H1 (cell line): ENCODE measurements around the gene AGBL1. TPM values are rescaled to one million over a fixed set of nuclear protein-coding genes. Genes with fewer than 3 reads are reported as not detected.

Experiments used
- CTCF ChIA-PET: fragments of 300-600 bp; sonication (Branson Sonifier 250); formaldehyde crosslinking; loops from one replicate; lab custom pipeline; 2021; ENCODE audit not compliant: partially characterized antibody; lab: Charles Lee
- POLR2A ChIA-PET: fragments of 300-600 bp; sonication (Branson Sonifier 250); formaldehyde crosslinking; loops from one replicate; lab custom pipeline; 2021; ENCODE audit warnings: inconsistent platforms; ENCODE audit not compliant: partially characterized antibody; lab: Charles Lee
- DNase-seq, 2 experiments: peaks; one replicate each; pipeline versions ENCODE4 v3.0.0 to v3.0.0-alpha.2; 2010 to 2022; ENCODE audit warnings: low spot score in 2 of 2, low read depth in 1 of 2, mixed read lengths in 1 of 2
- FAIRE-seq: peaks from 2 replicates; lab custom pipeline; 2011; peaks lifted over from hg19 to GRCh38; lab: Jason Lieb, UNC
- H2AFZ ChIP-seq: 2 replicates; pipeline ENCODE4 v1.8.1; 2012; ENCODE audit warnings: low read length, inconsistent platforms
- H2AK5ac ChIP-seq: 2 replicates; pipeline ENCODE4 v1.6.1; 2013; ENCODE audit warnings: low read depth, low read length
- H2BK120ac ChIP-seq: replicated peaks from 2 replicates; pipeline ENCODE3; 2013; ENCODE audit warnings: low read depth, low read length, inconsistent platforms
- H2BK12ac ChIP-seq: 2 replicates; pipeline ENCODE4 v1.6.1; 2013; ENCODE audit warnings: low read depth, low read length
- H2BK15ac ChIP-seq: 2 replicates; pipeline ENCODE4 v1.6.1; 2013; ENCODE audit warnings: low read length
- H2BK20ac ChIP-seq: 2 replicates; pipeline ENCODE4 v1.6.1; 2013; ENCODE audit warnings: low read length
- H2BK5ac ChIP-seq: 2 replicates; pipeline ENCODE4 v1.6.1; 2013; ENCODE audit warnings: low read depth, low read length
- H3K14ac ChIP-seq: 2 replicates; pipeline ENCODE4 v1.6.1; 2013; ENCODE audit warnings: inconsistent platforms; ENCODE audit not compliant: insufficient read length
- H3K18ac ChIP-seq: 2 replicates; pipeline ENCODE4 v1.6.1; 2013; ENCODE audit warnings: low read length; ENCODE audit errors: extremely low read depth
- H3K23ac ChIP-seq: 2 replicates; pipeline ENCODE4 v1.6.1; 2013; ENCODE audit warnings: inconsistent platforms; ENCODE audit not compliant: insufficient read length
- H3K23me2 ChIP-seq: 2 replicates; pipeline ENCODE4 v1.6.1; 2013; ENCODE audit warnings: low read depth, low read length
- H3K27ac ChIP-seq: 2 replicates; pipeline ENCODE4 v1.6.1; 2011; ENCODE audit warnings: low read depth, low read length, inconsistent platforms
- H3K27me3 ChIP-seq, 4 experiments: replicated peaks in 1 of 4; 1 replicate in 1 of 4; 2 replicates in 3 of 4; pipeline versions ENCODE4 v1.6.1 to v1.8.1; 2011 to 2013; ENCODE audit warnings: low read length in 3 of 4, mild to moderate bottlenecking in 3 of 4, inconsistent platforms in 2 of 4, mixed read lengths in 2 of 4, moderate library complexity in 1 of 4; ENCODE audit not compliant: control insufficient read depth in 3 of 4, insufficient read depth in 3 of 4; ENCODE audit errors: extremely low read depth in 1 of 4
- H3K36me3 ChIP-seq, 4 experiments: 2 replicates each; pipeline versions ENCODE4 v1.6.1 to v1.8.1; 2011 to 2013; ENCODE audit warnings: mild to moderate bottlenecking in 4 of 4, low read length in 3 of 4, moderate library complexity in 2 of 4, control low read depth in 1 of 4, inconsistent platforms in 1 of 4; ENCODE audit not compliant: insufficient read depth in 4 of 4, control insufficient read depth in 2 of 4
- H3K4ac ChIP-seq: replicated peaks from 2 replicates; pipeline ENCODE3; 2013; ENCODE audit warnings: low read length, low read depth, mixed read lengths, inconsistent platforms; ENCODE audit not compliant: insufficient read length
- H3K4me1 ChIP-seq, 4 experiments: replicated peaks in 1 of 4; 1 replicate in 1 of 4; 2 replicates in 3 of 4; pipeline versions ENCODE4 v1.6.1 to v1.8.1; 2011 to 2013; ENCODE audit warnings: low read length in 3 of 4, inconsistent platforms in 2 of 4, mixed read lengths in 1 of 4; ENCODE audit not compliant: insufficient read depth in 4 of 4, control insufficient read depth in 3 of 4
- H3K4me2 ChIP-seq, 2 experiments: 2 replicates each; pipeline versions ENCODE4 v1.6.1 to v1.8.1; 2011 to 2013; ENCODE audit warnings: low read depth in 2 of 2, low read length in 2 of 2, control low read depth in 1 of 2, inconsistent platforms in 1 of 2, mild to moderate bottlenecking in 1 of 2; ENCODE audit not compliant: insufficient read depth in 1 of 2
- H3K4me3 ChIP-seq, 4 experiments: fragments of 200-600, 300-600 bp in 1 of 4; sonication (generic), shearing (Covaris generic), sonication (Bioruptor Twin) in 1 of 4; 2 replicates each; pipeline versions ENCODE4 v1.5.1 to v1.8.1; 2011 to 2016; ENCODE audit warnings: low read length in 4 of 4, low read depth in 3 of 4, control low read depth in 2 of 4, inconsistent platforms in 2 of 4, mild to moderate bottlenecking in 2 of 4, mixed read lengths in 1 of 4, moderate library complexity in 1 of 4; ENCODE audit not compliant: insufficient read depth in 2 of 4; ENCODE audit errors: extremely low read depth in 1 of 4
- H3K56ac ChIP-seq: replicated peaks from 2 replicates; pipeline ENCODE3; 2013; ENCODE audit warnings: low read depth, mild to moderate bottlenecking, mixed read lengths, low read length, inconsistent platforms; ENCODE audit not compliant: insufficient read length
- H3K79me1 ChIP-seq: 2 replicates; pipeline ENCODE4 v1.6.1; 2013; ENCODE audit warnings: low read depth, low read length, control low read depth
- H3K79me2 ChIP-seq, 2 experiments: 2 replicates each; pipeline versions ENCODE4 v1.6.1 to v1.8.1; 2012 to 2013; ENCODE audit warnings: low read length in 2 of 2, mild to moderate bottlenecking in 2 of 2, inconsistent platforms in 1 of 2; ENCODE audit not compliant: insufficient read depth in 2 of 2, control insufficient read depth in 1 of 2
- H3K9ac ChIP-seq, 4 experiments: replicated peaks in 1 of 4; 1 replicate in 1 of 4; 2 replicates in 3 of 4; pipeline versions ENCODE4 v1.6.1 to v1.8.1; 2011 to 2013; ENCODE audit warnings: low read depth in 3 of 4, low read length in 3 of 4, control low read depth in 2 of 4, mild to moderate bottlenecking in 2 of 4, moderate library complexity in 2 of 4, inconsistent platforms in 1 of 4; ENCODE audit errors: extremely low read depth in 1 of 4
- H3K9me3 ChIP-seq, 2 experiments: 2 replicates each; pipeline versions ENCODE4 v1.6.1 to v1.8.1; 2012 to 2013; ENCODE audit warnings: mild to moderate bottlenecking in 2 of 2, moderate library complexity in 2 of 2, control low read depth in 1 of 2, inconsistent platforms in 1 of 2, low read depth in 1 of 2, low read length in 1 of 2, mixed read lengths in 1 of 2; ENCODE audit not compliant: insufficient read depth in 2 of 2
- H4K20me1 ChIP-seq, 2 experiments: replicated peaks in 1 of 2; 2 replicates each; pipeline versions ENCODE3 to v1.8.1; 2011 to 2013; ENCODE audit warnings: inconsistent platforms in 2 of 2, low read length in 2 of 2, mild to moderate bottlenecking in 1 of 2; ENCODE audit not compliant: insufficient read depth in 2 of 2, control insufficient read depth in 1 of 2
- H4K5ac ChIP-seq: 2 replicates; pipeline ENCODE4 v1.6.1; 2013; ENCODE audit warnings: low read length, low read depth, mixed read lengths, inconsistent platforms; ENCODE audit not compliant: insufficient read length
- H4K8ac ChIP-seq: 2 replicates; pipeline ENCODE4 v1.8.0; 2013; ENCODE audit warnings: mild to moderate bottlenecking, moderate library complexity, low read length, inconsistent platforms; ENCODE audit not compliant: insufficient read depth; ENCODE audit errors: extremely low read depth
- H4K91ac ChIP-seq: replicated peaks from 2 replicates; pipeline ENCODE3; 2013; ENCODE audit warnings: low read length, mixed read lengths, inconsistent platforms; ENCODE audit not compliant: insufficient read length
- BRCA1 ChIP-seq: IDR thresholded peaks from 2 replicates; pipeline ENCODE4 v1.6.1; 2012; ENCODE audit warnings: low read depth, low read length, improper control_type of control experiment
- CREB1 ChIP-seq: IDR thresholded peaks from 2 replicates; pipeline ENCODE4 v1.6.1; 2012; ENCODE audit warnings: inconsistent platforms
- EZH2 ChIP-seq: fragments of 200-600 bp; sonication (generic); IDR thresholded peaks from 2 replicates; pipeline ENCODE4 v1.7.1; 2012; ENCODE audit warnings: low read depth, mild to moderate bottlenecking, moderate library complexity, low read length, inconsistent platforms; ENCODE audit not compliant: severe bottlenecking
- HDAC2 ChIP-seq, 2 experiments: fragments of 300-600 bp in 1 of 2; sonication (generic) in 1 of 2; IDR thresholded peaks; 2 replicates each; pipeline ENCODE4 v1.6.1; 2011 to 2012; ENCODE audit warnings: low read depth in 2 of 2, low read length in 2 of 2, mild to moderate bottlenecking in 2 of 2, moderate library complexity in 2 of 2, borderline replicate concordance in 1 of 2, inconsistent platforms in 1 of 2
- KDM4A ChIP-seq: IDR thresholded peaks from one replicate; pipeline ENCODE4 v1.7.1; 2012; ENCODE audit warnings: low read depth, mild to moderate bottlenecking, moderate library complexity, low read length, inconsistent platforms; ENCODE audit not compliant: severe bottlenecking
- RNF2 ChIP-seq: fragments of 200-900, 300-1000 bp; sonication (generic); IDR thresholded peaks from 2 replicates; pipeline ENCODE4 v1.7.1; 2016; ENCODE audit warnings: borderline replicate concordance, low read depth, mild to moderate bottlenecking, antibody characterized with exemption, low read length; ENCODE audit not compliant: poor library complexity, severe bottlenecking; ENCODE audit errors: missing control alignments
- RXRA ChIP-seq: IDR thresholded peaks from 2 replicates; pipeline ENCODE4 v1.6.1; 2011; ENCODE audit warnings: low read depth, mild to moderate bottlenecking, low read length, moderate library complexity; ENCODE audit not compliant: insufficient read depth
- TEAD4 ChIP-seq: IDR thresholded peaks from 2 replicates; pipeline ENCODE4 v1.6.1; 2012; ENCODE audit warnings: low read depth, low read length, inconsistent platforms, mixed read lengths
- WGBS, 2 experiments: shearing (Covaris generic) in 1 of 2; methylation state at CpG; one replicate each; pipeline versions ENCODE4 v1.1.6 to v1.1.7; 2013 to 2015; ENCODE audit warnings: low lambda C conversion rate in 2 of 2, mixed read lengths in 2 of 2, inconsistent platforms in 1 of 2, low coverage in 1 of 2, missing lambda C conversion rate in 1 of 2; ENCODE audit not compliant: insufficient replicate concordance in 2 of 2, insufficient coverage in 1 of 2, insufficient read length in 1 of 2; ENCODE audit errors: extremely low coverage in 1 of 2, missing lambda C conversion rate in 1 of 2; 5-methylcytosine and 5-hydroxymethylcytosine counted together
- polyA plus RNA-seq, 7 experiments: library from polyadenylated mRNA; depleted of rRNA in 3 of 7; stranded (reverse) in 5 of 7; unstranded in 2 of 7; fragments of >200 nt in 5 of 7; fragments of 200-250 nt in 2 of 7; gene quantifications; 1 replicate in 5 of 7; 2 replicates in 1 of 7; 4 replicates in 1 of 7; pipeline versions ENCODE4 v1.2.1 to v1.2.3, GENCODE V29; 2011 to 2013; ENCODE audit warnings: missing spikeins in 2 of 7, mixed read lengths in 2 of 7
- total RNA-seq: library from RNA; stranded (reverse); fragmentation: NEBNext Ultra II Directional; extraction: Animal tissue kit (Norgen Biotek cat#: 25700); gene quantifications from 2 replicates; pipeline ENCODE4 v1.2.1, GENCODE V29; 2021
- TF ChIP-seq, protein P1 (sequence below): IDR thresholded peaks from 2 replicates; pipeline ENCODE4 v1.6.1; 2011; ENCODE audit warnings: low read depth, mild to moderate bottlenecking, low read length; ENCODE audit not compliant: insufficient read depth

Gene AGBL1
- total and polyA plus RNA-seq, 2 of the 8 experiments (the other 6 are each of a cell fraction or from before 2014, with no cell fraction given): not detected

DNA sequence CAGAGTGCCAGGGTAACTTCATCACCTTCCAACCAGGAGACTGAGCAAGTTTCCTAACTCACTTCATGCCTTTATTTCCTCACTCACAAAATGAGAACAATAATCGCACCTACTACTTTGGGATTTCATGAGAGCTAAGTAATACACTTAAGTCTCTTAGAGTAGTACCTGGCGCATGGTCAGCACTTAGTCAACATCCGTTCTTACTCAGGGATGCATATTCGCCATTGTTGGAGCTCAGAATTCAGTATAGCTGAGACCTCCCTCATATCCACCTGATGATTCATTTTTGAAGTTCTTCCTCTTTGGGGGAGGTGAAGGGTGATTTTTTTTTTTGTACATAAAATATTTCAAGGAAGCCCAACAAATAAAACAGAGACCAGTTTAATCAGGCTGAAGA, 188.2 kb downstream of the AGBL1 start:
- Histone ChIP-seq H4K91ac (no peak overlapping the region), H4K20me1 (no peaks in the 10 kb centered on the region), H3K23ac (no peak overlapping the region), H2BK5ac (no peak overlapping the region), H3K56ac (no peak overlapping the region), H3K36me3 (no peaks in the 10 kb centered on the region), H3K23me2 (no peaks in the 10 kb centered on the region), H3K14ac (no peak overlapping the region), H3K27me3 (no peaks in the 10 kb centered on the region), H3K9ac (no peak overlapping the region), H2BK20ac (no peak overlapping the region), H2BK12ac (no peak overlapping the region), H2AFZ (no peak overlapping the region), H2BK120ac (no peak overlapping the region), H2BK15ac (no peak overlapping the region), H3K18ac (no peak overlapping the region), H3K4me2 (no peak overlapping the region), H3K27ac (no peak overlapping the region), H2AK5ac (no peak overlapping the region), H3K4ac (no peak overlapping the region), H3K4me1 (no peaks in the 10 kb centered on the region), H4K5ac (no peak overlapping the region), H3K79me1 (no peaks in the 10 kb centered on the region), H3K4me3 (no peak overlapping the region), H3K9me3 (no peaks in the 10 kb centered on the region), H3K79me2 (no peaks in the 10 kb centered on the region), H4K8ac (no peak overlapping the region)
- no peak for TF ChIP-seq KDM4A
- TF ChIP-seq TEAD4: no peak
- TF ChIP-seq, protein P1, sequence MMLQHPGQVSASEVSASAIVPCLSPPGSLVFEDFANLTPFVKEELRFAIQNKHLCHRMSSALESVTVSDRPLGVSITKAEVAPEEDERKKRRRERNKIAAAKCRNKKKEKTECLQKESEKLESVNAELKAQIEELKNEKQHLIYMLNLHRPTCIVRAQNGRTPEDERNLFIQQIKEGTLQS: no peak
- TF ChIP-seq EZH2: no peak
- TF ChIP-seq CREB1: no peak
- no peak for TF ChIP-seq HDAC2 (IDR thresholded peaks at IDR 0.05; ENCODE audit: borderline replicate concordance in 1 of 2, low read depth in 2 of 2, low read length in 2 of 2)
- no peak for TF ChIP-seq BRCA1
- no peak for TF ChIP-seq RXRA
- TF ChIP-seq RNF2: no peak
- 96% methylated on average over 4 of the region's 4 CpGs; no CpG with 5 or more reads in 1 of the 2 experiments for WGBS, 2 experiments
- DNase-seq (no peak), FAIRE-seq (no peak)
- POLR2A ChIA-PET: no interaction called here
- CTCF ChIA-PET: interaction anchor here (1.2 to 1.3 kb wide), 2 partner anchors 18 to 28 kb away, joined by 3 read pairs; no protein-coding TSS in a partner anchor
